HEK293 (cell line): Measurements from ENCODE around the gene ALG12.

Experiments
- ELK4 ChIP-seq: IDR thresholded peaks from 2 replicates; pipeline ENCODE4 v1.6.1; 2011; ENCODE audit warnings: mild to moderate bottlenecking, low read depth, low read length, borderline replicate concordance
- GLI2 ChIP-seq: fragments of 450-650 bp; formaldehyde crosslinking; IDR thresholded peaks from 2 replicates; pipeline ENCODE4; 2017; ENCODE audit warnings: missing biosample characterization, missing genetic modification characterization, low read depth, borderline replicate concordance
- HOXA7 ChIP-seq: sonication (generic); formaldehyde crosslinking; IDR thresholded peaks from 2 replicates; pipeline ENCODE4 v1.8.1; 2022; ENCODE audit warnings: missing genetic modification reagents, borderline replicate concordance
- KLF1 ChIP-seq: fragments of 450-650 bp; formaldehyde crosslinking; IDR thresholded peaks from 2 replicates; pipeline ENCODE4 v1.5.1; 2016; ENCODE audit warnings: missing biosample characterization, missing genetic modification characterization
- KLF10 ChIP-seq: fragments of 450-650 bp; IDR thresholded peaks from 2 replicates; pipeline ENCODE4 v1.5.1; 2018; ENCODE audit warnings: missing biosample characterization, mild to moderate bottlenecking, missing genetic modification characterization
- KLF8 ChIP-seq: fragments of 450-650 bp; formaldehyde crosslinking; IDR thresholded peaks from 2 replicates; pipeline ENCODE4 v1.5.1; 2016; ENCODE audit warnings: missing biosample characterization, missing genetic modification characterization
- OVOL3 ChIP-seq: fragments of 450-650 bp; formaldehyde crosslinking; IDR thresholded peaks from 2 replicates; pipeline ENCODE4 v1.5.1; 2016; ENCODE audit warnings: missing biosample characterization, missing genetic modification characterization
- PRDM1 ChIP-seq: fragments of 450-650 bp; formaldehyde crosslinking; IDR thresholded peaks from 2 replicates; pipeline ENCODE4; 2016; ENCODE audit warnings: missing biosample characterization, missing genetic modification characterization
- RBAK ChIP-seq: fragments of 450-650 bp; formaldehyde crosslinking; IDR thresholded peaks from 2 replicates; pipeline ENCODE4 v1.5.1; 2016; ENCODE audit warnings: missing biosample characterization, missing genetic modification characterization
- TSHZ1 ChIP-seq: fragments of 450-650 bp; formaldehyde crosslinking; IDR thresholded peaks from 2 replicates; pipeline ENCODE4 v1.5.1; 2016; ENCODE audit warnings: missing biosample characterization, missing genetic modification characterization, borderline replicate concordance
- ZBTB26 ChIP-seq: fragments of 450-650 bp; formaldehyde crosslinking; optimal IDR thresholded peaks from 2 replicates; pipeline ENCODE3; 2016; ENCODE audit warnings: missing biosample characterization, mild to moderate bottlenecking, missing genetic modification characterization
- ZBTB44 ChIP-seq: fragments of 450-650 bp; IDR thresholded peaks from 2 replicates; pipeline ENCODE4 v1.5.1; 2018; ENCODE audit warnings: missing biosample characterization, mild to moderate bottlenecking, missing genetic modification characterization
- ZIC2 ChIP-seq: fragments of 450-650 bp; formaldehyde crosslinking; IDR thresholded peaks from 2 replicates; pipeline ENCODE4 v1.5.1; 2016; ENCODE audit warnings: missing biosample characterization, missing genetic modification characterization
- ZNF121 ChIP-seq: fragments of 450-650 bp; formaldehyde crosslinking; IDR thresholded peaks from 2 replicates; pipeline ENCODE4 v1.5.1; 2016; ENCODE audit warnings: missing biosample characterization, missing genetic modification characterization
- ZNF146 ChIP-seq: fragments of 450-650 bp; formaldehyde crosslinking; IDR thresholded peaks from 2 replicates; pipeline ENCODE4 v1.5.1; 2016; ENCODE audit warnings: missing biosample characterization, missing genetic modification characterization
- ZNF184 ChIP-seq: fragments of 450-650 bp; IDR thresholded peaks from 2 replicates; pipeline ENCODE4 v1.5.1; 2018; ENCODE audit warnings: missing biosample characterization, mild to moderate bottlenecking, missing genetic modification characterization
- ZNF202 ChIP-seq: fragments of 450-650 bp; formaldehyde crosslinking; IDR thresholded peaks from 2 replicates; pipeline ENCODE4 v1.5.1; 2016; ENCODE audit warnings: missing biosample characterization, missing genetic modification characterization, borderline replicate concordance
- ZNF221 ChIP-seq: fragments of 450-650 bp; formaldehyde crosslinking; IDR thresholded peaks from 2 replicates; pipeline ENCODE4 v1.5.1; 2017; ENCODE audit warnings: missing biosample characterization, missing genetic modification characterization, borderline replicate concordance
- ZNF354C ChIP-seq: fragments of 450-650 bp; formaldehyde crosslinking; IDR thresholded peaks from 2 replicates; pipeline ENCODE4 v1.5.1; 2016; ENCODE audit warnings: missing biosample characterization, missing genetic modification characterization, low read depth, borderline replicate concordance
- ZNF391 ChIP-seq: fragments of 450-650 bp; formaldehyde crosslinking; IDR thresholded peaks from 2 replicates; pipeline ENCODE4 v1.5.1; 2016; ENCODE audit warnings: low read depth, missing biosample characterization, missing genetic modification characterization, borderline replicate concordance
- ZNF423 ChIP-seq: fragments of 450-650 bp; formaldehyde crosslinking; IDR thresholded peaks from 2 replicates; pipeline ENCODE4 v1.5.1; 2016; ENCODE audit warnings: missing biosample characterization, missing genetic modification characterization
- ZNF521 ChIP-seq: fragments of 450-650 bp; formaldehyde crosslinking; IDR thresholded peaks from 2 replicates; pipeline ENCODE4 v1.5.1; 2017; ENCODE audit warnings: missing biosample characterization, mild to moderate bottlenecking, missing genetic modification characterization
- ZNF558 ChIP-seq: fragments of 450-650 bp; formaldehyde crosslinking; IDR thresholded peaks from 2 replicates; pipeline ENCODE4 v1.5.1; 2016; ENCODE audit warnings: missing biosample characterization, missing genetic modification characterization
- ZNF623 ChIP-seq: fragments of 450-650 bp; formaldehyde crosslinking; IDR thresholded peaks from 2 replicates; pipeline ENCODE4 v1.5.1; 2016; ENCODE audit warnings: missing biosample characterization, missing genetic modification characterization
- ZNF626 ChIP-seq: fragments of 450-650 bp; sonication (Bioruptor Pico); formaldehyde crosslinking; IDR thresholded peaks from 2 replicates; pipeline ENCODE4 v1.5.1; 2018; ENCODE audit warnings: missing biosample characterization, missing genetic modification characterization, inconsistent platforms
- ZNF670 ChIP-seq: fragments of 450-650 bp; formaldehyde crosslinking; IDR thresholded peaks from 2 replicates; pipeline ENCODE4 v1.5.1; 2016; ENCODE audit warnings: missing biosample characterization, missing genetic modification characterization, low read depth
- ZNF792 ChIP-seq: fragments of 450-650 bp; formaldehyde crosslinking; IDR thresholded peaks from 2 replicates; pipeline ENCODE4 v1.5.1; 2016; ENCODE audit warnings: missing biosample characterization, missing genetic modification characterization
- ZNF830 ChIP-seq: fragments of 450-650 bp; IDR thresholded peaks from 2 replicates; pipeline ENCODE4 v1.5.0; 2018; ENCODE audit warnings: missing biosample characterization, missing genetic modification characterization, low read depth, mild to moderate bottlenecking, moderate library complexity
- ZSCAN18 ChIP-seq: fragments of 450-650 bp; formaldehyde crosslinking; IDR thresholded peaks from 2 replicates; pipeline ENCODE4 v1.5.1; 2016; ENCODE audit warnings: missing biosample characterization, missing genetic modification characterization
- ZSCAN5A ChIP-seq: fragments of 450-650 bp; formaldehyde crosslinking; IDR thresholded peaks from 2 replicates; pipeline ENCODE4 v1.5.1; 2016; ENCODE audit warnings: missing biosample characterization, missing genetic modification characterization

Gene ALG12

GRCh38 chr22:49962012-49962750 lies 43.9 kb upstream of the ALG12 start (continued):
- TF ChIP-seq ZNF670 (tag by site-specific recombination) (no peak), ZNF146 (tag by site-specific recombination) (no peak), OVOL3 (tag by site-specific recombination) (no peak), ZNF121 (tag by site-specific recombination) (no peak), ZNF521 (tag by site-specific recombination) (no peak), ZNF391 (tag by site-specific recombination) (no peak), PRDM1 (tag by site-specific recombination) (no peak), ZNF354C (no peak), ZIC2 (tag by site-specific recombination) (peak; percentile 8), ZNF626 (no peak), ZNF202 (tag by site-specific recombination) (no peak), KLF1 (tag by site-specific recombination) (no peak; the same call in 1 of the 2 replicates), ELK4 (no peak), TSHZ1 (tag by site-specific recombination) (peak; percentile 10; the same call in 1 of the 2 replicates), ZNF792 (tag by site-specific recombination) (no peak), ZNF623 (tag by site-specific recombination) (no peak), ZBTB26 (tag by site-specific recombination) (peak; percentile 35), ZNF221 (no peak), ZBTB44 (tag by site-specific recombination) (no peak; the same call in 1 of the 2 replicates), GLI2 (tag by site-specific recombination) (no peak; the same call in 1 of the 2 replicates), ZNF423 (tag by site-specific recombination) (no peak), ZNF558 (tag by site-specific recombination) (no peak), RBAK (tag by site-specific recombination) (no peak), ZSCAN18 (tag by site-specific recombination) (no peak), KLF10 (tag by site-specific recombination) (peak; percentile 78), KLF8 (tag by site-specific recombination) (peak; percentile 77), HOXA7 (CRISPR knock-in tag) (no peak), ZSCAN5A (tag by site-specific recombination) (0 out of 2 replicates have a peak, but pooled peaks have one; percentile 6), ZNF184 (tag by site-specific recombination) (no peak), ZNF830 (no peak)
